Psoas muscle (tissue), 8 donors: ENCODE results near the gene NXPE3. TPM values are rescaled to one million over a fixed set of nuclear protein-coding genes. Genes with fewer than 3 reads are reported as not detected.

ENCODE experiments used
- ATAC-seq, 4 donors: fragments of 200-7000 bp; cut with Tn5 transposase; one replicate each; pipeline ENCODE4 v1.9.1; 2020; ENCODE audit warnings: moderate library complexity in 3 of 4, mild to moderate bottlenecking in 2 of 4
- DNase-seq, 2 donors: peaks; one replicate each; pipeline ENCODE4 v3.0.0-alpha.2; 2020
- H3K27ac ChIP-seq: fragments of 200-600 bp; one replicate; pipeline ENCODE4 v1.8.0; 2022
- H3K27me3 ChIP-seq, 3 donors: fragments of 200-600 bp in 1 of 3; one replicate each; pipeline versions ENCODE4 v1.6.1 to v1.8.0; 2013 to 2022; ENCODE audit warnings: low read length in 2 of 3, mild to moderate bottlenecking in 2 of 3, moderate library complexity in 1 of 3; ENCODE audit not compliant: insufficient read depth in 3 of 3
- H3K36me3 ChIP-seq, 2 donors: fragments of 200-600 bp in 1 of 2; one replicate each; pipeline versions ENCODE4 v1.6.1 to v1.8.0; 2013 to 2022; ENCODE audit warnings: low read depth in 1 of 2, mild to moderate bottlenecking in 1 of 2, moderate library complexity in 1 of 2; ENCODE audit not compliant: insufficient read depth in 1 of 2
- H3K4me1 ChIP-seq: fragments of 200-600 bp; one replicate; pipeline ENCODE4 v1.8.0; 2022
- H3K4me3 ChIP-seq: fragments of 200-600 bp; one replicate; pipeline ENCODE4 v1.8.0; 2022; ENCODE audit warnings: mild to moderate bottlenecking
- H3K9me3 ChIP-seq: fragments of 200-600 bp; one replicate; pipeline ENCODE4 v1.8.0; 2022
- WGBS, 3 donors: extraction: QIAGEN DNeasy Blood & Tissue Kit; methylation state at CpG; one replicate each; pipeline versions ENCODE4 v1.1.6 to v1.1.7; 2013; 5-methylcytosine and 5-hydroxymethylcytosine counted together
- intact Hi-C, 2 donors: fragments of 100-400 bp; cut with DNase I; formaldehyde crosslinking; loops; one replicate each; pipeline versions ENCODE4 v1.11.0 to v1.14.2; 2022
- polyA plus RNA-seq, 3 donors: library from polyadenylated mRNA; stranded (reverse); fragments of 200-250 nt; gene quantifications; one replicate each; pipeline ENCODE4 v1.2.3, GENCODE V29; 2013
- total RNA-seq, 4 donors: library from RNA; stranded (reverse); fragmentation: NEBNext Ultra II Directional in 2 of 4; extraction: Animal tissue kit (Norgen Biotek cat#: 25700) in 2 of 4; gene quantifications; one replicate each; pipeline versions ENCODE4 v1.2.1 to v1.2.4, GENCODE V29; 2021 to 2023
- TF ChIP-seq, protein P1 (sequence below): fragments of 200-600 bp; IDR thresholded peaks from one replicate; pipeline ENCODE4 v1.8.0; 2022; ENCODE audit warnings: antibody characterized with exemption
- donor health status: healthy with polysubstance abuse.
- donor health status: DM: no; HTN: no; CAD: no; lungs with moderate emphysema.
- donor health status: Bipolar disorder and iron deficiency.
- donor health status: healthy.
- donor health status: DM: yes; HTN: yes; CAD: no.
- donor health status: DM: no; HTN: no; CAD: no.
- donor health status: DM: no; HTN: no; CAD: no.
- donor health status: DM: yes; HTN: yes; CAD: no.

The NXPE3 gene
- total and polyA plus RNA-seq, 7 donors = 10.8 to 67.7 (median 43.3) TPM

DNA sequence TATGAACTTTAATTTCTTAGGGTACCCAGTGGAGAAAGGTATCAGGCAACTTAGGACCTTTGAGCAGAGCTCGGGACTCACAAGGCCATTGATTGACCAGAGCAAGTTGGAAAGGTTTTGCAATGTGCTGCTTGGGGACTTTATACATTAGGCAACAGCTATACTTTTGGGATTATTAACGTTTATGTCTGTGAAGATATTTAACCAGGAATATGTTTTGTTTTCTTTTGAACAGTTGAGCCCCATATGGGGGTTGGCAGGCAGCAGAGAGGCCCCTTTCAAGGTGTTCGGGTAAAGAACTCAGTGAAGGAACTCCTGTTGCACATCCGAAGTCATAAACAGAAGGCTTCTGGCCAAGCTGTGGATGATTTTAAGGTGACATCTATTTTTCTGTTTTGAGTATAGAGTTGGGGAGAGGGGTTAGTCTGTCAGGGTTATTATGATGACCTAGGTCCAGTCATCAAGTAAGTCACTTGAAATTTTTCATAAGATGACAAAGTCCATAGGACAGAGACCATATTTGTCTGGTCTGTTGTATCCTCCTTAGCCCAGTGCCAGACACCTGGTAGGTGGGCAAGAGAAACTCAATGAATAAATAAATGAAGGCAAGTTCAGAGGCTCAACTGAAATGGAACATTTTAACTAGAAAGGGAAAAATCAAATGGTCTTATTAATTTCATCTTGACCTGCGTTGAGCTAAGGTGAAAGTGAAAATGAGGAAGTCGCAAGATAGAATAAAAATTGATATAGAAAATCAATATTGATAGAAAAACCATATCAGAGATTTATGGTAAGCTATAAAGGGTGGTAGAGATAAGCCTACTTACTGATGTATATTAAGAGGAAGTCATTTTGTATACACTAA, 73.1 kb downstream of the NXPE3 start:
- no peaks in the 10 kb centered on the region for H3K4me1 ChIP-seq
- peak overlapping the region; percentile 96 for H3K4me3 ChIP-seq

GRCh38 chr3:101852983-101853840, 74.2 kb downstream of the NXPE3 start:
- intact Hi-C loops = no loop called here

More for the DNA sequence above, 73.1 kb downstream of the NXPE3 start:
- Histone ChIP-seq H3K36me3 (peaks cover 12 to 54% of the 10 kb centered on the region in 2 donors), H3K27ac (no peak overlapping the region), H3K27me3 (no peaks in the 10 kb centered on the region), H3K9me3 (no peaks in the 10 kb centered on the region)
- ATAC-seq = no peak
- DNase-seq = no peak
- TF ChIP-seq, protein P1, sequence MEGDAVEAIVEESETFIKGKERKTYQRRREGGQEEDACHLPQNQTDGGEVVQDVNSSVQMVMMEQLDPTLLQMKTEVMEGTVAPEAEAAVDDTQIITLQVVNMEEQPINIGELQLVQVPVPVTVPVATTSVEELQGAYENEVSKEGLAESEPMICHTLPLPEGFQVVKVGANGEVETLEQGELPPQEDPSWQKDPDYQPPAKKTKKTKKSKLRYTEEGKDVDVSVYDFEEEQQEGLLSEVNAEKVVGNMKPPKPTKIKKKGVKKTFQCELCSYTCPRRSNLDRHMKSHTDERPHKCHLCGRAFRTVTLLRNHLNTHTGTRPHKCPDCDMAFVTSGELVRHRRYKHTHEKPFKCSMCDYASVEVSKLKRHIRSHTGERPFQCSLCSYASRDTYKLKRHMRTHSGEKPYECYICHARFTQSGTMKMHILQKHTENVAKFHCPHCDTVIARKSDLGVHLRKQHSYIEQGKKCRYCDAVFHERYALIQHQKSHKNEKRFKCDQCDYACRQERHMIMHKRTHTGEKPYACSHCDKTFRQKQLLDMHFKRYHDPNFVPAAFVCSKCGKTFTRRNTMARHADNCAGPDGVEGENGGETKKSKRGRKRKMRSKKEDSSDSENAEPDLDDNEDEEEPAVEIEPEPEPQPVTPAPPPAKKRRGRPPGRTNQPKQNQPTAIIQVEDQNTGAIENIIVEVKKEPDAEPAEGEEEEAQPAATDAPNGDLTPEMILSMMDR = no peak
- 77 to 87% (median 83%) methylated on average over 6 of the region's 6 CpGs for WGBS, 3 donors
- intact Hi-C loops = no loop called here

DNA sequence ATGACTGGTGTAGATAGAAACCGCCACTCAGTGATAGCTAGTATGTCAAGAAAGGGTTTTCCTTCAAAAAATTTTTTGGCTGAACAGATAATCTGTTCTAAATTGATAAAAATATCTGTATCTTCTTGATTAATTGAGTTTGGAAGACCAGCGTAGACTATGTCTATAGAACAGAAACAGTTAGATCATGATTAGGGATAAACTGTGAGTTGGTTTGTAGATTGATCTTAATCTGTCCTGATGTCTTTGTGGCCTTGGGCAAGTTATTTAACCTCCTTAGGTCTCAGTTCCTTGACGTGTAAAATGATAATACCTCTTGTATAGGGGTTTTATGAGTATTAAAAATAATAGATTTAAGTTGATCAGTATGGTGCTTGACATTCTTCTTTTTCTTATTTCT, 75.0 kb downstream of the NXPE3 start:
- intact Hi-C loops = no loop called here
- WGBS, 3 donors = 95 to 98% (median 96%) methylated on average over 3 of the region's 3 CpGs
- H3K4me1 ChIP-seq = no peaks in the 10 kb centered on the region
- TF ChIP-seq, protein P1 = no peak
- H3K27me3 ChIP-seq = no peaks in the 10 kb centered on the region
- ATAC-seq (no peak), DNase-seq (no peak)
- H3K36me3 ChIP-seq = peaks cover 19 to 73% of the 10 kb centered on the region in 2 donors
- H3K9me3 ChIP-seq = no peaks in the 10 kb centered on the region
- H3K4me3 ChIP-seq = no peak overlapping the region
- H3K27ac ChIP-seq = no peak overlapping the region

More at GRCh38 chr3:101852983-101853840, 74.2 kb downstream of the NXPE3 start:
- 95 to 96% (median 96%) methylated on average over 8 of the region's 8 CpGs for WGBS, 3 donors
- ATAC-seq = no peak
- TF ChIP-seq, protein P1 = no peak
- H3K27me3 ChIP-seq = no peaks in the 10 kb centered on the region
- H3K9me3 ChIP-seq = no peaks in the 10 kb centered on the region
- H3K4me3 ChIP-seq = no peak overlapping the region
- DNase-seq = no peak
- H3K4me1 ChIP-seq = no peaks in the 10 kb centered on the region
- peaks cover 15 to 65% of the 10 kb centered on the region in 2 donors for H3K36me3 ChIP-seq
- H3K27ac ChIP-seq = no peak overlapping the region

DNA sequence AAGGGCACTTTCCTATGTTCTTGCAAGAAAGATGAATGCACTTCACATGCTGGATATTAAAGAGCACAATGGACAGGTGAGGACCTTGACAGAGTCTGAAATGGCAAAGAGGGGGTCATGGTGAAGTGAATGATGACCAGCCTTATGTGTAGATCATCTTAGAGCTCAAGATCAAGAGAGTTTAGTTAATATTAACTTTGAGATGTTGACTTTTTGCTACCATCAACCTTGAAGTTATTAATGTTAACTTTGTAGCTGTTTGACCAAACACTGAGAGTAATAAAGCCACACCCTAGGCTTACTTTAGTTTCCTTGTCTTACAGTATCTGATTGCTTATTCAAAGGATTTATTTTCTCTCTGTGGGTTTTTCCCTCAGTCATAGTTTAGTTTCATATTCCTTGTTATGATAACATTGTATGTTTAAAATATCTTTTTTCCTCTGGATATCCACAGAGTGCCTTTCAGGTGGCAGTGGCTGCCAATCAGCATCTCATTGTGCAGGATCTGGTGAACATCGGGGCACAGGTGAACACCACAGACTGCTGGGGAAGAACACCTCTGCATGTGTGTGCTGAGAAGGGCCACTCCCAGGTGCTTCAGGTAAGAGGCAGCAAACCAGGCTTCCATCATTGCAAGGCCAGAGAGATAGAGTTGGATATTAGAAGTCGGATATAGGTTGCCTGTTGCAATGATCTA, 75.7 kb downstream of the NXPE3 start:
- H3K4me1 ChIP-seq = no peaks in the 10 kb centered on the region
- no peak overlapping the region for H3K4me3 ChIP-seq
- H3K36me3 ChIP-seq = peaks cover 23 to 81% of the 10 kb centered on the region in 2 donors
- H3K27ac ChIP-seq = no peak overlapping the region
- no peaks in the 10 kb centered on the region for H3K27me3 ChIP-seq
- 93 to 98% (median 97%) methylated on average over 2 of the region's 2 CpGs for WGBS, 3 donors
- DNase-seq (no peak), ATAC-seq (no peak)
- intact Hi-C loops = no loop called here
- no peaks in the 10 kb centered on the region for H3K9me3 ChIP-seq
- TF ChIP-seq, protein P1 = no peak
